Measurements from ENCODE around the gene DNAH17. TPM values are rescaled to one million over a fixed set of nuclear protein-coding genes. Genes with fewer than 3 reads are reported as not detected.

Gene DNAH17
- total RNA-seq, 1 donor from 2014 or later: 0.25 TPM

- Histone ChIP-seq H3K36me3 (ENCODE audit: control insufficient read depth, insufficient read depth, low read length) (peaks cover 3% of the 10 kb centered on the region), H3K4me3 (ENCODE audit: low read depth, low read length) (no peak overlapping the region), H3K27me3 (ENCODE audit: control insufficient read depth, insufficient read depth, low read length) (no peaks in the 10 kb centered on the region)
- DNase-seq (ENCODE audit: low read depth): no peak
- no peak for TF ChIP-seq CTCF (IDR thresholded peaks at IDR 0.05; ENCODE audit: insufficient read depth, low read length, poor library complexity, severe bottlenecking)
These were observed 155.0 kb downstream of the DNAH17 start for GRCh38 chr17:78422267-78422605.

- TF ChIP-seq CTCF (IDR thresholded peaks at IDR 0.05; ENCODE audit: insufficient read depth, low read length, poor library complexity, severe bottlenecking): peak; percentile 99
- no peak for DNase-seq (ENCODE audit: low read depth)
- no peak overlapping the region for H3K4me3 ChIP-seq (ENCODE audit: low read depth, low read length)
- H3K27me3 ChIP-seq (ENCODE audit: control insufficient read depth, insufficient read depth, low read length): no peaks in the 10 kb centered on the region
- peaks cover 3% of the 10 kb centered on the region for H3K36me3 ChIP-seq (ENCODE audit: control insufficient read depth, insufficient read depth, low read length)
These were observed 155.5 kb downstream of the DNAH17 start for GRCh38 chr17:78421534-78422266.

- peaks cover 3% of the 10 kb centered on the region for H3K36me3 ChIP-seq (ENCODE audit: control insufficient read depth, insufficient read depth, low read length)
- DNase-seq (ENCODE audit: low read depth): no peak
- no peak for TF ChIP-seq CTCF (IDR thresholded peaks at IDR 0.05; ENCODE audit: insufficient read depth, low read length, poor library complexity, severe bottlenecking)
- H3K4me3 ChIP-seq (ENCODE audit: low read depth, low read length): no peak overlapping the region
- H3K27me3 ChIP-seq (ENCODE audit: control insufficient read depth, insufficient read depth, low read length): no peaks in the 10 kb centered on the region
These were observed 156.1 kb downstream of the DNAH17 start for GRCh38 chr17:78421084-78421533.

GRCh38 chr17:78419970-78420815 is 157.0 kb downstream of the DNAH17 start:
- H3K4me3 ChIP-seq (ENCODE audit: low read depth, low read length): no peak overlapping the region
- peaks cover 3% of the 10 kb centered on the region for H3K36me3 ChIP-seq (ENCODE audit: control insufficient read depth, insufficient read depth, low read length)
- no peaks in the 10 kb centered on the region for H3K27me3 ChIP-seq (ENCODE audit: control insufficient read depth, insufficient read depth, low read length)
- no peak for DNase-seq (ENCODE audit: low read depth)
- TF ChIP-seq CTCF (IDR thresholded peaks at IDR 0.05; ENCODE audit: insufficient read depth, low read length, poor library complexity, severe bottlenecking): no peak

- Histone ChIP-seq H3K36me3 (ENCODE audit: control insufficient read depth, insufficient read depth, low read length) (peaks cover 3% of the 10 kb centered on the region), H3K4me3 (ENCODE audit: low read depth, low read length) (no peak overlapping the region), H3K27me3 (ENCODE audit: control insufficient read depth, insufficient read depth, low read length) (no peaks in the 10 kb centered on the region)
- no peak for DNase-seq (ENCODE audit: low read depth)
- no peak for TF ChIP-seq CTCF (IDR thresholded peaks at IDR 0.05; ENCODE audit: insufficient read depth, low read length, poor library complexity, severe bottlenecking)
These were observed 158.7 kb downstream of the DNAH17 start for GRCh38 chr17:78418326-78419026.
